Activated CD4-positive, alpha-beta T cell treated with anti-CD3 and anti-CD28 coated beads, Interleukin-2, amount 50 U/mL, for 48 hours (primary cell): Measurements from ENCODE around the gene OSBP2.
A peak's percentile ranks its signal among the peaks of the same experiment; 100 is the strongest.
"Not testable (repeated sequence)": the region's sequence is repeated elsewhere in the genome, so short reads cannot be mapped to it uniquely, and the experiment has no call there.

Experiments
- DNase-seq, 2 experiments: peaks; one replicate each; pipeline ENCODE4 v3.0.0-alpha.2; 2020

OSBP2 gene

GRCh38 chr22:30680991-30681770 lies 13.5 kb upstream of the OSBP2 start:
- DNase-seq, result no peak

- no peak for DNase-seq
Measured at GRCh38 chr22:30681831-30682230, 12.8 kb upstream of the OSBP2 start.

DNA sequence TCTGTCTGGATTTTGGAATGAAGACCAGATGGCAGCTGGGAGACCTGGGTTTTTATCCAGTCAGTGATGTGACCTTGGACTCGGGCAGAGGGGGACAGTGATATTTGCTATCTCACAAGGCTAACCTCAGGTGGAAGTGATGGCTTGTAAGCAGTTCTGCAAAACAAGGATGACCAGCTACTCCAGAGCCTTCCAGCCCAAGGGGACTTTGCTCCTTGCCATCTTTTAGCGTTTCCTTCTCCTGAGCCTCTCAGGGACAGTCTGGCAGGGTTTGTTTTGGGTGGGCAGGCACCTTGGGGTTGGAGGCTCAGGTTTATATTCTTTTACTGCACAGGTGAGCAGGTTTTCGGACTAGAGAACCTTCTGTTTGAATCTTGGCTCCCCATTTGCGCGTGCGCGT lies 9.5 kb upstream of the OSBP2 start:
- no peak for DNase-seq

- DNase-seq, result no peak
Measured at GRCh38 chr22:30687358-30687757, 7.3 kb upstream of the OSBP2 start.

GRCh38 chr22:30689622-30690021 lies 5.1 kb upstream of the OSBP2 start:
- DNase-seq, result no peak

GRCh38 chr22:30691204-30691603 lies 3.5 kb upstream of the OSBP2 start:
- no peak for DNase-seq

DNA sequence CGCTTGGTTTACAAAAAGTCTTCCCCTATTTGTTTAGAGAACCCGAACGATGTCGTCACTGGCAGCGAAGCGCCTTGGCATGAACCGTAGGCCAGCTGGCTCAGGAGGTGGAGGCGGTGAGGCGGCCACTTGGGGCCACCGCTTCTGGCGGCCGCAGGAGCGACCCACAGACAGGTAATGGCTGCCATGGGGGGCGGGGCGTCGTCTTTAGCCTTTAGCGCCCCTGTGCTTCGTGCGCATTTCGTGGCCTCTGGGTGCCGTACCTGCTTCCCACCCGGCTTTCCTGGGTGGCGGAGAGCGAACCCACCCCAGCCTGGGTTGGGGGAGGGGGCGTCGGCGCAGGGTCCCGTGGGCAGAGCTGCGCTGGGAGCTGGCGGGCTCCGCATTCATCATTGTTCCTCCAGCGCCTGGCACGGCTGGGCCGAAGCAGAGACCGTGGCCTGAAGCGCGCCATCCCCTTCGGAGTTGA lies 469 bp upstream of the OSBP2 start:
- DNase-seq, result peak; percentile 63 to 71

GRCh38 chr22:30695351-30695851 lies 727 bp downstream of the OSBP2 start:
- DNase-seq, result no peak

DNA sequence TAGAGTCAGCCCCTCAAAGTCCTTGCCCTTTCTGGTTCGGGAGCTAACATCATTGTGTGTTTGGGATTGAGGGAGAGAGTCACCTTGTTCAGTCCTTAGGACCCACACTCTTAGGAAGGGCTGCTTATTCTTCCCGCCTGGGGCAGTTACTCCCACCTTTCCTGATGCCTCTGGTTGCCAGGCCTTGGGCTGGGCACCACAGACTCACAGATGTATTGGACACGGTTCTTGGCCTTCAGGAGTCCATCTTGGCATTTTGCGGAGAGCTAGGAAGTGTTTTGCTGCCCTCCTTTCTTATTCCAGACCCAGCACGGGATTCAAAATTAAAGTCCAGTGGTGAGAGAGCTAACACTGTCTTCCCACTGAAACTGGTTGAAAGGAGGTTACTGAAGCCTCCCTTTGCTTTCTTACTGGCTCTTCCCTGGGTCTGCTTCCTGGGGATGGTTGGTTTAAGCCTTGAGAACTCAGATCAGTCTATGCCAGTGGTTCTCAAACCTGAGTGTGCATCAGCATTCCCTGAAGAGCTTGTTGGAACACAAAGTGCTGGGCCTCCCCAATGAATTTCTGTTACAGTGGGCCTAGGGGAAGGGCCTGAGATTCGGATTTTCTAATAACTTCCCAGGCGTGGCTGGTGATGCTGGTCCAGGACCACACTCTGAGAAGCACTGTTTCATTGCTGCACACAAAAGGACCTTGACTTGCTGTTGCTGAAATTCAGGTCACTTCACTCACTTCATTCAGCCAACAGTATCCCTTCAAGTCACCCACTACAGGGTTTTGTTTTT lies 1.4 kb downstream of the OSBP2 start:
- no peak for DNase-seq

- DNase-seq, result no peak
Measured at GRCh38 chr22:30697975-30698374, 3.3 kb downstream of the OSBP2 start.

- DNase-seq, result no peak
Measured at GRCh38 chr22:30701872-30702271, 7.2 kb downstream of the OSBP2 start.

DNA sequence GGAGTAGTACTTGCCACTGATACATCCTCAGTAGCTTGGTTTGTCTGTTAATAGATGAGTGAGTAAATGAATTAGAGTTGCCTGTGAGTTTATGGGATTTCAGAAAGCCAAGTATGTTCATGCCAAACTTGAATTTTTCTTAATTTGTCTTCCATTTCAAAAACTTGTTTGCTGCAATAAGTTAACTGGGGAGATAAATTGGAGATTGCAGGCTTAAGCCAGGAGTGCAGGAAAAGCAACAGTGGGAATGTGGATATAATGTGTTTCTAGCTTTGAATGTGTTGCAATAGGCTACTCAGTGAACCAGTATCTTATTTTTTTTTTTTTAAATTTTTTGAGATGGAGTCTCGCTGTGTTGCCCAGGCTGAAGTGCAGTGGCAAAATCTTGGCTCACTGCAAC lies 8.2 kb downstream of the OSBP2 start:
- no peak for DNase-seq

GRCh38 chr22:30704978-30705377 lies 10.3 kb downstream of the OSBP2 start:
- DNase-seq, result no peak

DNA sequence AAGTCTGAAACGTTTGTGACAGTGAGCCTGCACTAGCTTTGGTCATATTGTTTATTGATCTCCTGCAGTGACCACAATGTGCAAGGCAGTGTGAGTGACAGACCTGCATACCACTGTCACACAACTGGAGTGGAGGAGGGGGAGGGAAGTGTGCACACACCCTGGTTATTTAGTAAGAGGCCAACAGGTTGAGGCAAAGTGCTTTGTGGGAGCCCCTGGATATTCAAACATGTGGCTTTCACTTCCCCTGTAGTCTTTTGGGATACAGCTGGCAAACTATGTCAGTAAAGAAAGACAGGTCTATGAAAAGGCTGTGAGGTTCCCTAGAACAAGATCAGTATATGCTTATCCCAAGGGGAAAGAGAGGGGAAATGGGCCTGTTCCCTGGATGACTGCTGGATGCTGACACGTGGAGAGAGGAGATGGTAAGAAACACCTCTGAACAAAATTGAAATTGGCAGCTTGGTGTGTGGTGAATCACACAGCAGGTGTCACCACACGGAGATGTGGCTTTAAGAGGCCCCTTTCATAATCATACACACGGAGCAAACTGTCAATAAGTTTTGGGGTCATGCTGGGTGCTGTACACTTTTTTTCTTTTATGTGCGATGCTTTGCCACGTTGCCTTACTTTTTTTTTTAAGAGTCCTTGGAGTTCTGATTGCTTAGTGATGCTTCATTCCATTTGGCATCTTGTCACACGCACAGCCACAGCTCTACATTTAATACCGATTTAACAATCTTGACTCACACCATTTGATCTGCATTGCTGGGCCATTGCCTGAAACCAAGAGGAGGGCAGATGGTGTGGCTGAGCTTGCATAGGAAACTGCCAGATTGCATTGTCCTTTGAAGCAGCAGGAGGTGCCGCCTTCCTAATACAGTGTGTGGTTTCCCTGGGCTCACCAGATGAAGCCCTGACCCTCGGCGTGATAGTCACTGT lies 11.3 kb downstream of the OSBP2 start:
- DNase-seq, result peak in 1 of 2 experiments; percentile 17

- not testable (repeated sequence) for DNase-seq
Measured at GRCh38 chr22:30709980-30710379, 15.3 kb downstream of the OSBP2 start.

DNA sequence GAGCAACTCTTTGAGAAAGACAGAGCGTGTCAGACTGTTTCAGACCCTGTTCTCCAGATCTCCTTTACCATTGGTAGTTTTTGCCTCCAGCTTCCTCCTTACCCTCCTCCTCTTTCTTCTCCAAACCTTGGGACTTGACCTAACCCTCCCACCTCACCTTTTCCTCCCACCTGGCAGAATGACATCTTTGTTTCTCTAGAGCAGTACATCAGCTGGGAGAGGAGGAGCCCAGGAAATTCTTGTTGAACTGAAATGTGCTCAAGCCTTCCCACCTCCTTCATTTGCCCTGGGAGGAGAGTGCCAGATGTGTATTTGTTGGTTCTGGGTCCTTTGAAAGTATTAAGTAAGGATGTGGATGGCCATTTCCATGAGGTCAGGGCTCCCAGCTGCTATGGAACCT lies 17.4 kb downstream of the OSBP2 start:
- DNase-seq, result no peak

GRCh38 chr22:30714062-30714461 lies 19.4 kb downstream of the OSBP2 start:
- DNase-seq, result no peak

GRCh38 chr22:30717331-30717921 lies 22.8 kb downstream of the OSBP2 start:
- no peak for DNase-seq

GRCh38 chr22:30717952-30718351 lies 23.3 kb downstream of the OSBP2 start:
- no peak for DNase-seq

DNA sequence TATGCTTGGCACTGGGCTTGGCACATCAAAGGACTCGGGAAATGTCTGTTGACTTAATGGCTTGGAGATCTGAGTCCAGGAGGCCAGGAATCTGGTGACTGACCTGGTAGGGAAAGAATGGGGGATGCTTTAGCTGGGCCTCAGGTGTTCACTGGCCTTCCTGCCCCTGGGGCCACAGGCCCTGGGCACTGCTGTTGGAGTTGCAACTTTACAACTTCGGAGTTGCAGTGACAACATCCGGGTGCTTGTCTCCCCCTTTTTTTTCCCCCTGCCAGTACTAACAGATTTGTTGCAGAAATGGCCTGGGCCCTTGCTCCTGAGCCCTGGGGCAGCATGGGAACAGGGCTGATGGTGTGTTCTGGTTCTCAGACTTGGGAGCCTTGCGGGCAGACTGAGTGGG lies 23.8 kb downstream of the OSBP2 start:
- no peak for DNase-seq

DNA sequence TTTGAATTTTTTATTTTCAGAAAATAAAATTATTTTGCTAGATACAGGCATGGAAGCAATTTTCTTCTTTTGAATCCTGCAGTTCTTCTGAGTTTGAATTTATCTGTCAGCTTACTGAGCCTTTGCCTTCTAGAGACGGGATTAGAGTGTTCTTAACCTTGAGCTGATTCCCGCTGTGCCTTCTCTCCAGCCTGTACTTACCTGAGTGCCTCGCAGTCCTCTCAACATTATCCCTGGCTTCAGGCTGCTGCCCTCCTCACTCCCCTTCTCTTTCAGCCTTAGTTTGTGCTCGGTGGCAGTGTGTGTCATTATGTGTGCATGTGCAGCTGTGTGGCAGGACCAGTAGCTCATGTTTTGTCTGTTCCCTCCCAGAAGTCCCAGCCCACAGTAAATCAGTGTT lies 24.3 kb downstream of the OSBP2 start:
- DNase-seq, result no peak

GRCh38 chr22:30720263-30720837 lies 25.7 kb downstream of the OSBP2 start:
- DNase-seq, result no peak
